HFFc6 (cell line): Measurements from ENCODE around the gene KCNV2. TPM values are rescaled to one million over a fixed set of nuclear protein-coding genes. Genes with fewer than 3 reads are reported as not detected.
A peak's percentile ranks its signal among the peaks of the same experiment; 100 is the strongest.

Source experiments
- DNase-seq: peaks from one replicate; pipeline ENCODE4 v3.0.0-alpha.2; 2018
- H3K27ac Mint-ChIP-seq: 2 replicates; pipeline ENCODE4 v1.8.0; 2020; ENCODE audit warnings: mild to moderate bottlenecking, mixed read lengths
- H3K27me3 Mint-ChIP-seq: 2 replicates; pipeline ENCODE4 v1.8.0; 2021; ENCODE audit warnings: mild to moderate bottlenecking, moderate library complexity, mixed read lengths; ENCODE audit not compliant: insufficient read depth
- H3K36me3 Mint-ChIP-seq: 2 replicates; pipeline ENCODE4 v1.8.0; 2021; ENCODE audit warnings: low read depth, mixed read lengths
- H3K4me1 Mint-ChIP-seq: 2 replicates; pipeline ENCODE4 v1.8.0; 2020; ENCODE audit warnings: low read depth, mixed read lengths
- H3K4me3 Mint-ChIP-seq: 2 replicates; pipeline ENCODE4 v1.8.0; 2020; ENCODE audit warnings: mild to moderate bottlenecking, moderate library complexity, mixed read lengths
- H3K9me3 Mint-ChIP-seq: 2 replicates; pipeline ENCODE4 v1.8.0; 2020; ENCODE audit warnings: mild to moderate bottlenecking, mixed read lengths
- CTCF ChIP-seq: fragments of 200-600 bp; sonication (generic); IDR thresholded peaks from 2 replicates; pipeline ENCODE4 v1.5.0; 2021; ENCODE audit warnings: antibody characterized with exemption, mild to moderate bottlenecking
- total RNA-seq, 6 experiments: library from RNA; stranded (reverse); fragmentation: NEBNext Ultra II Directional; extraction: Animal tissue kit (Norgen Biotek cat#: 25700); gene quantifications; 2 replicates in 1 of 6; 3 replicates in 5 of 6; pipeline ENCODE4 v1.2.3, GENCODE V29; 2021

KCNV2 gene
- total RNA-seq, 6 experiments from 2014 or later: not detected

GRCh38 chr9:2729003-2729402 lies 11.7 kb downstream of the KCNV2 start:
- DNase-seq: peak; percentile 7
- H3K27ac Mint-ChIP-seq: no peak overlapping the region

GRCh38 chr9:2729721-2730120 lies 12.4 kb downstream of the KCNV2 start:
- Mint-ChIP-seq H3K4me3 (no peak overlapping the region), H3K9me3 (no peaks in the 10 kb centered on the region), H3K36me3 (no peaks in the 10 kb centered on the region), H3K4me1 (peaks cover 42% of the 10 kb centered on the region), H3K27me3 (no peaks in the 10 kb centered on the region; the same call in 1 of the 2 replicates), H3K27ac (no peak overlapping the region)
- DNase-seq: no peak
- TF ChIP-seq CTCF: no peak

More at GRCh38 chr9:2729003-2729402, 11.7 kb downstream of the KCNV2 start:
- peaks cover 48% of the 10 kb centered on the region for H3K4me1 Mint-ChIP-seq
- no peak overlapping the region for H3K4me3 Mint-ChIP-seq
- no peaks in the 10 kb centered on the region for H3K27me3 Mint-ChIP-seq
- H3K36me3 Mint-ChIP-seq: no peaks in the 10 kb centered on the region
- H3K9me3 Mint-ChIP-seq: no peaks in the 10 kb centered on the region
- TF ChIP-seq CTCF: no peak

GRCh38 chr9:2730971-2731370 lies 13.7 kb downstream of the KCNV2 start:
- Mint-ChIP-seq H3K9me3 (no peaks in the 10 kb centered on the region), H3K4me3 (no peak overlapping the region), H3K36me3 (no peaks in the 10 kb centered on the region), H3K27ac (no peak overlapping the region), H3K27me3 (no peaks in the 10 kb centered on the region; the same call in 1 of the 2 replicates), H3K4me1 (peaks cover 29% of the 10 kb centered on the region)
- no peak for TF ChIP-seq CTCF
- DNase-seq: no peak

- no peak for DNase-seq
- Mint-ChIP-seq H3K4me3 (no peak overlapping the region), H3K27ac (no peak overlapping the region), H3K36me3 (peaks cover under 1% of the 10 kb centered on the region; the same call in 1 of the 2 replicates), H3K9me3 (no peaks in the 10 kb centered on the region), H3K27me3 (no peaks in the 10 kb centered on the region; the same call in 1 of the 2 replicates), H3K4me1 (peaks cover 18% of the 10 kb centered on the region)
- no peak for TF ChIP-seq CTCF
These were observed 15.2 kb downstream of the KCNV2 start for GRCh38 chr9:2732492-2732891.

- DNase-seq: peak; percentile 61
- Mint-ChIP-seq H3K9me3 (no peaks in the 10 kb centered on the region), H3K27ac (no peak overlapping the region), H3K4me1 (peaks cover 19% of the 10 kb centered on the region), H3K4me3 (no peak overlapping the region), H3K36me3 (peaks cover 21% of the 10 kb centered on the region), H3K27me3 (peaks cover under 1% of the 10 kb centered on the region; the same call in 1 of the 2 replicates)
- no peak for TF ChIP-seq CTCF
These were observed 23.3 kb downstream of the KCNV2 start for GRCh38 chr9:2740616-2741015.
